Mucosa of stomach (tissue), 1 donor: ENCODE results near the gene RBP4.
A peak's percentile ranks its signal among the peaks of the same experiment; 100 is the strongest.
"Not testable (repeated sequence)": the region's sequence is repeated elsewhere in the genome, so short reads cannot be mapped to it uniquely, and the experiment has no call there.

Experiments used
- H3K27me3 ChIP-seq: one replicate; pipeline ENCODE4 v1.7.0; 2013; ENCODE audit warnings: mild to moderate bottlenecking, low read length; ENCODE audit not compliant: control insufficient read depth, insufficient read depth
- H3K36me3 ChIP-seq: one replicate; pipeline ENCODE4 v1.7.0; 2013; ENCODE audit warnings: low read length; ENCODE audit not compliant: control insufficient read depth, insufficient read depth
- H3K4me1 ChIP-seq: one replicate; pipeline ENCODE4 v1.7.0; 2013; ENCODE audit warnings: mild to moderate bottlenecking, low read length; ENCODE audit not compliant: control insufficient read depth, insufficient read depth
- H3K4me3 ChIP-seq: one replicate; pipeline ENCODE4 v1.7.0; 2013; ENCODE audit warnings: low read length
- H3K9ac ChIP-seq: one replicate; pipeline ENCODE4 v1.7.0; 2013; ENCODE audit warnings: mild to moderate bottlenecking, low read length, moderate library complexity
- H3K9me3 ChIP-seq: one replicate; pipeline ENCODE4 v1.7.0; 2013; ENCODE audit warnings: mild to moderate bottlenecking, low read length, moderate library complexity; ENCODE audit not compliant: control insufficient read depth
- donor health status: Pancreatic carcinoma.

The RBP4 gene

DNA sequence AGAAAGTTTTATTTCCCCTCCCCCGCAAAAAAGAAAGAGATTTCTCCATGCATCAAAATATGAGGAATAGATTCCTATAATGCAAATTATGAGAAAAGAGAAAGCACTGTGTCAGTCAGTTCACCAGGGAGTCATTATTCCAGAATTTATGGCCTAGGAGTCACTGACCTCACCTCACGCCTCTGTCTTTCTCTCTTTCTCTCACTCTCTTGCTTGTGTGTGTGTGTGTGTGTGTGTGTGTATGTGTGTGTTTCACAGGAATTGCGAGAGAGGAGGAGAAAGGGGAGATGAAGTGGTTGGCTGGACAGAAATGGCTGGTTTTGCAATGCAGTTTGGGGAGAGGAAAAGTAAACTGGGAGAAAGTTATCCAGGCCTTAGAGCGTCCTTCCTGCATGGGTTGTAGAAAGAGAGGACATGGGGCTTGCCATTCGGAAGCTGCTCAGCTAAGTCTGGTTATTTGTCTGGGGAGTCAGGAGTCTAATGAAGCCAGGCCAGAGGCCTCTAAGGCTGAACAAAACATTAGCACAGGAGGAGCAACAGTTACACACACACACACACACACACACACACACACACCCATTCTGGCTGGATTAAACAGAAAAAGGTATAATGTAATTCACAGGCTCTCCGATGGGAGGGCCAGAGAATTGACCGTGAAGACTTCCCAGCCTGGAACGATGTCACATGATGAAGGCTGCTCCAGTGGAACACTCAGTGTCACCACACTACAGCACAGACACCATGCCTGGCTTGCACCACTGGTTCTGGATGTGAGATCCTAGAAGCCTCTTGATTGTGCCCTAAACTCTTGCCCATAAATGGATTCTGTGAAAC is 47.3 kb downstream of the RBP4 start:
- no peaks in the 10 kb centered on the region for H3K27me3 ChIP-seq
- no peaks in the 10 kb centered on the region for H3K9me3 ChIP-seq
- peaks cover 17% of the 10 kb centered on the region for H3K4me1 ChIP-seq
- no peaks in the 10 kb centered on the region for H3K36me3 ChIP-seq
- H3K9ac ChIP-seq: no peak overlapping the region
- H3K4me3 ChIP-seq: no peak overlapping the region

DNA sequence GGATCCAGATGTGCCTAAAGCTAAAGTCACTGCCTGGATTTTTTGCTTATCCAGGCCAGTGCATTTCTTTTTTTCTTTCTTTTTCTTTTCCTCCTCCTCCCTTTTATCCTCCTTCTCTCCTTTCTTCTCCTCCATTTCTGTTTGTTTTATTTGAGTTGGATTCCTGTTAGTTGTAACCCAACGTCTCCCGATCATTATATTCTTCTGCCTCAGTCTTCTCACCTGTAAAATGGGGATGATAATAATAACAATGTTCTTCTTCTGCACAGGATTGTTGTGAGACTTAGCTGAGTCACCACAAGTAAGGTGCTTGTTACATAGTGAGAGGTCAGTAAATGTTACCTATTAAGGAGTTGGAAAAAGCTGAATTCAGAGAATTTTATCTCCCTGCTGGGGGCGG is 48.3 kb downstream of the RBP4 start:
- no peak overlapping the region for H3K4me3 ChIP-seq
- H3K4me1 ChIP-seq: peaks cover 17% of the 10 kb centered on the region
- no peak overlapping the region for H3K9ac ChIP-seq
- H3K9me3 ChIP-seq: no peaks in the 10 kb centered on the region
- H3K36me3 ChIP-seq: no peaks in the 10 kb centered on the region
- no peaks in the 10 kb centered on the region for H3K27me3 ChIP-seq

- Histone ChIP-seq H3K4me1 (peaks cover 17% of the 10 kb centered on the region), H3K36me3 (no peaks in the 10 kb centered on the region), H3K4me3 (no peak overlapping the region), H3K9me3 (no peaks in the 10 kb centered on the region), H3K27me3 (no peaks in the 10 kb centered on the region), H3K9ac (no peak overlapping the region)
Measured at GRCh38 chr10:93550606-93551005, 50.4 kb downstream of the RBP4 start.

DNA sequence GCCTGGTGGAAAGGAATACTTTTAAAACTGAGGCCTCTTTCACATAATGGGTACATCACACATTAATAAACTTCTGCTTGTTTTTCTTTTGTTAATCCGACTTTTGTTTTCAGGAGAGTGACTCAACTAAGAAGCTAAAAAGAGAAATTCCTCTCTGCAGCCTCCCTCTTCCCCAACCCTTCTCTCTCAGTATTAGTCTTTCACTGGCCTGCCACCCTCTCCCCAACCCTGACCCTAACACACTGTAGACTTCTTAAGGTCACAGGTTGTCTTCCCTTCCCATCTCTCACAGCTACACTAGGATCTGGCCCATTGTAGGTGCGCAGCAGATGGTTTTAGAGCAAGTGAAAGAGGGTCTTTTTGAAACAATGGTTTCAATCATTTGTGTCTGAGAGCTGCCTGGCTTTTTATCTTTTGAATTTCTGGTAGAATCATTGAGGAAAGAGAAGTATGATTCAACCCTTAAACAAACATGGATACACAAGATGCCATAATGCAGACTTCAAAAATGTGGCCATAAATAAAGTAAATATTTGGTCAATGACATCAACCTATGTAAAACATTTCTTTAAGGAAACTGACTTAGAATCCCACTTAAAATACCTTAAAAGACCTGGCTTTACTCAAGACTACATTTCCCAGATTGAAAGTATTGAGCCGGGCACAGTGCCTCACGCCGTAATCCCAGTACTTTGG is 52.5 kb downstream of the RBP4 start:
- Histone ChIP-seq H3K4me3 (no peak overlapping the region), H3K9ac (no peak overlapping the region), H3K36me3 (no peaks in the 10 kb centered on the region), H3K9me3 (no peaks in the 10 kb centered on the region), H3K4me1 (peaks cover 10% of the 10 kb centered on the region), H3K27me3 (no peaks in the 10 kb centered on the region)

GRCh38 chr10:93547522-93547921 is 53.5 kb downstream of the RBP4 start:
- Histone ChIP-seq H3K4me1 (peaks cover 11% of the 10 kb centered on the region), H3K9me3 (no peaks in the 10 kb centered on the region), H3K36me3 (no peaks in the 10 kb centered on the region), H3K9ac (no peak overlapping the region), H3K4me3 (no peak overlapping the region), H3K27me3 (no peaks in the 10 kb centered on the region)

GRCh38 chr10:93546995-93547394 is 54.0 kb downstream of the RBP4 start:
- not testable (repeated sequence) for H3K36me3 ChIP-seq, H3K4me3 ChIP-seq, H3K27me3 ChIP-seq, H3K9ac ChIP-seq, H3K9me3 ChIP-seq
- peaks cover 16% of the 10 kb centered on the region for H3K4me1 ChIP-seq

DNA sequence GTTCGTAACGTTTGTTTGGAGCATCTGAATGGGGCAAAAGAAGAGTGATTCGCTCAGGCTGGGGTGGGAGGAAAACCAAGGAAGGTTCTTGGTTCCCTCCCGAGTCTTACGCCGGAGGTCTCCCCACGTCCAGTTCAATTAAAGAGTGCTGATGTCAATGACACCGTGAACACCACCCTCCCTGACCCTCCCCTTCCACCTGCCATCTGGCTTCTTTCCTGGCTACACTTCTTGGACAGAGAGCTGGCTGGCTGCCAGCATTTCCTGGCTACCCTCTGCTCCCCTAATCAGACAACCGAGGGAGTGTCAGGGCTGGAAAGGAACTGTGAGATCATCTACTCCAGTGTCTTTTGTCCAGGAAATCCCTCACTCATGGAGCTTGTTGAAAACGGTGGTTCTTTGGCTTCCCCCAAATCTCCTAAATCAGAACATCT is 58.7 kb downstream of the RBP4 start:
- Histone ChIP-seq H3K36me3 (no peaks in the 10 kb centered on the region), H3K4me1 (peaks cover 9% of the 10 kb centered on the region), H3K9me3 (no peaks in the 10 kb centered on the region), H3K4me3 (no peak overlapping the region), H3K9ac (peak overlapping the region; percentile 34), H3K27me3 (no peaks in the 10 kb centered on the region)
